Stimulated activated CD8-positive, alpha-beta memory T cell treated with anti-CD3 and anti-CD28 coated beads, Interleukin-7, amount 100 ng/mL, for 1 hour (primary cell): ENCODE results near the gene NMNAT2.
"Not testable (repeated sequence)": the region's sequence is repeated elsewhere in the genome, so short reads cannot be mapped to it uniquely, and the experiment has no call there.

ENCODE experiments used
- DNase-seq, 2 donors: peaks; one replicate each; pipeline ENCODE4 v3.0.0-alpha.2; 2020; ENCODE audit warnings: low read depth in 2 of 2

The NMNAT2 gene

DNA sequence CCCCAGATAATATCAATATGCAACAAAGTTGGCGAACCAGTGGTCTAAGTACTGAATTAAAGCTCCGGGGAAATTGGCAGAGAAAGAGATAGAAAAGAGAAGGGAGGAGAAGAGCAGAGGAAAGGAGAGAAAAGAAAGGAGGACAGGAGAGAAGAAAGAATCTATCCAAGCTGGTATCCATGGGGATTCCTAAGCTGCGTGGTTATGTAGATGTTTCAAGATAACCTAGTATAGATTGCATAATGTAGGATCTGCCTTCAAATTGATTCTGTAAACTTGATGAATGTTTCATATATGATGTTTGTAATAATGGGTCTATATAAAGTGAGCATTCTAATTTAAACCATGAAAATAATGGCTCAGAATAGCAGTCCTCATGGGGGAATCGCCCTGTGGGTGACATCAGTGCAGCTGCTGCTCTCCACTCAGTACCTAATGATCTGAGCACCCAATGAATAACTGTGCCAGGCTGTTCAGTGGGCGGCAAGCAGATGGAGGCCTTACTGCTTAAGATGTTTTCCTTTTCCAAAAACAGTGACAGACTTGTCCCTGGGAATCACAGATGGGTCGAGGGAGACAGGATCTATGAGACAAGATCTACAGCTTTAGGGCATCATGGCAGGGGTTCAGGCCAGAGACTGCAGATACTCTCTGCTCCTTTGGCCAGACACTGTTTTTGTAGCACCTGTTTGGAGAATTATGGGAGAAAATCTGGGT, 154.1 kb downstream of the NMNAT2 start:
- DNase-seq, result no peak

DNA sequence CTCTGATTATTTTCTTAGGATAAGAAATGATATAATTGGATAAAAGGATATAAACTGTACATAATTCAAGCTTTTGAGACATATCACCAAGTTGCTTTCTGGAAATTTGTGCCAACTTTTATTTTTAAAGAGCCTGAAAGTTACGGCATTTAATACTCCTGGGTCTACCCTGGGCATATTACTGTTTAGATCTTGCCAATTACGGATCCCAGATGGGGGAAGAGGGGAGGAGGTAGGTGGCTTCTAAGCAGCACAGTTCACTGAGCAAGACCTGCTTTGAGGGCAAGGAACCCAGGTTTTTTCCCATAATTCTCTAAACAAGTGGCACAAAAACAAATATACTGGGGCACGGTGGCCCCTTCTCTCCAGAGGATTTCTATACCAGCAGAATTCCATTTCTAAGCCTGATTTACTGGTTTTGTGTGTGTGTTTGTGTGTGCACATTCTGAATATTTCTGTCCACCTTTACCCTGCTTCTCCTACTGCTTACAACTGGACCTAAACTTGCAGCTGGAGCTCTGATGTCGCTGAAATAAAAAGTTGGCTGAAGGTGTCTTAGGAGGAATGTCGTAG, 155.5 kb downstream of the NMNAT2 start:
- no peak for DNase-seq

DNA sequence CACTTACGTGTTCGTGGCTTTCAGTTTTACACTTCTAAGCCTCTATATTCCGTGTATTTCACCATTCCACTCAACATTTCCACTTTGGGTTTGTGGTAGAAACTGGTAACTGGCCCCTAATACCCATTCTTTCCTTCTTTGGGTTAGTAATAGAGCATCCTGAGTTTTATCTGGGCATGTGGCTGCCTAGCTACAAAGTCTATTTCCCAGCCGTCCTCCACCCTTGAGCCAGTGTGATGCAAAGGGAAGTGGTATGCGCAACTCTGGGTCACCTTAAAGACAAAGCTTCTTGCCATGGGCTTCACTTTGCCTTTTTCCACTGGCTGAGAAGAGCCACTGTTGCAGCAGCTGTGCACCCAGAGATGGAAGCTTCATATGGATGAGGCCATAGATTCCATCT, 158.3 kb downstream of the NMNAT2 start:
- no peak for DNase-seq

DNA sequence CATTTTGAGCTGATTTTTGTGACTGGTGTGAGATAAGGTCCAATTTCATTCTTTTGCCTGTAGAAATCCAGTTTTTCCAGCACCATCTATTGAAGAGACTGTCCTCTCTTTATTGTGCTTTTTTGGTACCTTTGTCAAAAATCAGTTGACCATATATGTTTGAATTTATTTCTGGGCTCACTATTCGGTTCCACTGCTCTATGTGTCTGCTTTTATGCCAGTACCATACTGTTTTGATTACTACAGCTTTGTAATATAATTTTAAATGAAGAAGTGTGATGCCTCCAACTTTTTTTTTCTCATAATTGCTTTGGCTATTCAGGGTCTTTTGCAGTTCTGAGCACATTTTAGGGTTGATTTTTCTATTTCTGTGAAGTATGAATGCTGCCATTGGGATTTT, 163.1 kb downstream of the NMNAT2 start:
- no peak for DNase-seq

DNA sequence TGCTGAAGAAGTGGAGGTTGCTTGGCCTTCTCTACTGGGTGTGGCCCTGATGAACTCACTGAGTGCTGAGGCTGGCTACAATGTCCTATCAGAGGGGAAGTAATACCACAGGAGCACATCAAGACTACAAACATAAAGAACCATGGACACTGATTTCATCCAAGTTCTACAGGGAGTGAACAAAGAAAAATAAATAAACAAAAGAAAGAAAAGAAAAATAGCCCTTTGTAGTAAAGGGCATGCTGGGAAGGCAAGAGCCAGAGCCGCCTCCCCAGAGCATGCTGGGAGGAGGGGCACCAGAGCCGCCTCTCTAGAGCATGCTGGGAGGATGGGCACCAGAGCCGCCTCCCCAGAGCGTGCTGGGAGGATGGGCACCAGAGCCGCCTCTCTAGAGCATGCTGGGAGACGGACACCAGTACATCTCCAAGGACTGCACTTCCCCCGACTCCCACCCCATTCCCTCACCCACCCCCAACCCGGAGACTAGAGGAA, 166.2 kb downstream of the NMNAT2 start:
- no peak for DNase-seq

GRCh38 chr1:183251101-183251958, 166.8 kb downstream of the NMNAT2 start:
- DNase-seq, result no peak

GRCh38 chr1:183249941-183250452, 168.2 kb downstream of the NMNAT2 start:
- no peak for DNase-seq

GRCh38 chr1:183248989-183249691, 169.0 kb downstream of the NMNAT2 start:
- no peak for DNase-seq

GRCh38 chr1:183247931-183248330, 170.2 kb downstream of the NMNAT2 start:
- no peak for DNase-seq

DNA sequence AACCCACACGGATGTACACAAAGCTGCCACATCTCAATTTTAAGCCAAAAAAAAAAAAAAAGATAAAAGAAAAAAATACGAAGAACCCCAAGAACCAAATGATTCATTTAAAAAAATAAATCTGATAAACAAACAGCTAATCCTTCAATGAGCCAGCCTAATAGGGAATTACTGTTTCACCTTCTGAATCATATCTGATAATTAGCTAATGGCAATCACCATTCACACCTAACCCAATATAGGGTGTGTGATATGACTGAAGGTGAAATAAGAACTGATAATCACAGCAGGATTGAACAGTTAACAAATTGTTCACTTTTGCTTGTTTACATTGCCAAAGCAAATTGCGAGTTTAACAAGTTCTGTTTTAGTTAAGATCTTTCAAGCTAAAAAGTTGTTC, 170.7 kb downstream of the NMNAT2 start:
- no peak for DNase-seq

GRCh38 chr1:183247066-183247465, 171.1 kb downstream of the NMNAT2 start:
- DNase-seq, result no peak

DNA sequence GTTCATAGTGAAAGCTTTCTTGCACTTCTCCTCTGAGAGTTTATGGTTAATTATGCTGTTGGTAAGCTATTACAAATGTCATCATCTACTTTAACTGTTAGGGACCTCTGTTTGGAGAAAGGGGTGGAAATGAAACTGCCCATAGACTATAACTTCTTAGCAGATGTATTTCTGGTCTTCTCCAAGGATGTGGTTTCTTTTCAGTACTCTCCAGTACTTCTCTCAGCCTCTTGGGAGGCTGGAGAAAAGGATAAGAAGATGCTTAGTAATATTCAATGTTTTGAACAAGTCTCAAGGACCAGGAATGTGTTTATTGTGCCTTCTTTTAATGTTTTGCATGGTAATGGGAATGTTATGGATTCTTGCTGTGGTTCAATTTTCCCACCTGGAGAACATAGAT, 171.7 kb downstream of the NMNAT2 start:
- DNase-seq, result no peak

GRCh38 chr1:183245357-183245756, 172.8 kb downstream of the NMNAT2 start:
- no peak for DNase-seq

DNA sequence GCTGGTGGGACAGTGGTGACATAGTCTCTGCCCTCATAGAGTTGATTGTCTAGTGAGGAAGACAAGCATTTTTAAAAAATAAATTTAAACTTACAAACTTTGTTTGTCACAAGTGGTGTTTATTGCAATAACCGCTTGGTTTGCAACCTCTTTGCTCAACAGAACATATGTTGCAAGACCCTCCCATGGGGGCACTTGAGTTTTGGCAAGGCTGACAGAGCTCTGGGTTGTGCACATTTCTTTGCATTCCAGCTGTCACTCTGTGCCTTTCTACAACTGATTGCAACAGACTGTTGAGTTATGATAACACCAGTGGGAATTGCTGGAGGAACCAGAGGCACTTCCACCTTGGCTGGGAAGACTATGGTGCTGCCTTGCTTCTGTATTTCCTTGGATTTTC, 173.7 kb downstream of the NMNAT2 start:
- DNase-seq, result no peak

- DNase-seq, result no peak
Measured at GRCh38 chr1:183243161-183244050, 174.8 kb downstream of the NMNAT2 start.

DNA sequence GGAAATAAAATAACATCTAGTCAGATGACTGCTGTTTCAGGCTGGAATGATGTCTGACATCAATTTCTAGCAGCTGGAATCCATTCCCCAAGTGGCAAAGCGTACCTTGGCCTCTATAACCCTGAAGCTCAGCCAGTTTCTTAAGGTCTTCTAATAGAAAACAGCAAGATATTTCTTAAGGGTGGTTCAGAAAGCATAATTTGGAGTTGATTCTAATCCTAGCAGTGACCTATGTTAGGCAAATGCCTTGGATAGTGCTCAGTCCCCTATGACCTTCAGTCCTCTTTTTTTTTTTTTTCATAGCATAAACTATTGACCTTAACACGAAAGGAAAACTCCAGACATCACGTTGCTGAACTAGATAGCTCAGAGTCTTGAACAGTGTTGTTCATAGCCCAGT, 175.6 kb downstream of the NMNAT2 start:
- DNase-seq, result no peak

DNA sequence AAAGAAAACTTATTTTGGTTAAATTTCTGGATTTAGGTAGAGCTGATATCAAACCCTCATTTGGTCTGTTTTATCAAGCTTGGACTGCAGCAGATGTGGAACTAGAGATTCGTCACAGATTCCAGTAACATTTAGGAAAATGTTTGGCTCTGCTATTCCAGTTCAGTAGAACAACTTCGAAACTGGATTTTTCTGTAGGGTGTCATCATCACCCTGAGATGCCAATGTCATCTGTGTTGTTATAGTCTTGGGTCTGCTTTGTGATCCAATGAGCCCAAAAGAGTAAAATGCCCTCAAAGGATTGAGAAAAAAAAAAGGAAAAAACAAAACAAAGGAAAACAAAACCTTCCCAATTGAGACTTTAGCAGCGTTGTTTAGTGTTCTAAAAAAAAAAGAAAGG, 176.7 kb downstream of the NMNAT2 start:
- no peak for DNase-seq

DNA sequence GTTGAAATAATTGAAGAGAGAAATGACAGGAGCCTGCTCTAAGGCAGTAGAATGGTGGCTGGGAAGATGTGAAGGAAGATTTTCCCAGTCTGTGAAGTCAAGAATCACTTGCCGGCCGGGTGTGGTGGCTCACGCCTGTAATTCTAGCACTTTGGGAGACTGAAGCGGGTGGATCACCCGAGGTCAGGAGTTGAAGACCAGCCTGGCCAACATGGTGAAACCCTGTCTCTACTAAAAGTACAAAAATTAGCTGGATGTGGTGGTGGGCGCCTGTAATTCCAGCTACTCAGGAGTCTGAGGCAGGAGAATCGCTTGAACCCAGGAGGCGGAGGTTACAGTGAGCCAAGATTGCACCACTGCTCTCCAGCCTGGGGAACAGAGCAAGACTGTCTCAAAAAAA, 177.3 kb downstream of the NMNAT2 start:
- not testable (repeated sequence) for DNase-seq

DNA sequence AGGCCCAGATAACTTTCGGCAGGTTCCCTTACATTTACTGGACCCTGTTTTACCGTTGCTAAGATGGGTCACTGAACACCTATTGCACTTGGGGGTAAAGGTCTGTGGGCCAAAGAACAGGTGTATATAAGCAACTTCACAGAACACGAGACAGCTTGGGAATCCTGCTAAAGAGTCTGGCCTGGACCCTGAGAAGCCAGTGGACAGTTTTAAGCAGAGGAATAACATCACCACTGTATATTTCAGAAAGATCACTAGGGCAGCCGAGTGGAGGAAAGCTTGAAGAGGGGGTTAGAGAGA, 177.7 kb downstream of the NMNAT2 start:
- no peak for DNase-seq

DNA sequence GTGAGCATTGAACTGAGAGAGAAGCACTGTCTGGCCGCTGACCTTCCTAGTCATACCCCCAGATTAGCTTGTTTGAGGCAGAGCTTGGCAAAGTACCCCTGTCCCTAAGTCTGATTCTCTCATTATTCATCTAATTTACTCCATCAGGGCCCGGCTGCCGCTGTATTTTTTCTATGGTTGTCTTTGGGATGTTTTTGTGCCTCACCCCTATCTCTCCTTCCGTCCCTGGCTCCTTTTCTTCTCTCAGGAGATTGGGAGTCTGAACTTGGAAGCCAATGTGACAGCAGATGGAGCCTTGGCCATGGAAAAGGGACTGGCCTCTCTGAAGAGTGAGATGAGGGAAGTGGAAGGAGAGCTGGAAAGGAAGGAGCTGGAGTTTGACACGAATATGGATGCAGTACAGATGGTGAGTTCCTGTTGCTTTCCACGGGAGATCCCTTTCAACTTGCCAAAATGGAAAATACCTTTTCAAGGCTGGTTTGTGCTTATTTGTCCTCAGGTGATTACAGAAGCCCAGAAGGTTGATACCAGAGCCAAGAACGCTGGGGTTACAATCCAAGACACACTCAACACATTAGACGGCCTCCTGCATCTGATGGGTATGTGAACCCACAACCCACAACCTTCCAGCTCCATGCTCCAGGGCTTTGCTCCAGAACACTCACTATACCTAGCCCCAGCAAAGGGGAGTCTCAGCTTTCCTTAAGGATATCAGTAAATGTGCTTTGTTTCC, 178.2 kb downstream of the NMNAT2 start:
- DNase-seq, result no peak
